Neural cell (in vitro differentiated cells): Measurements from ENCODE around the gene FA2H. TPM values are rescaled to one million over a fixed set of nuclear protein-coding genes. Genes with fewer than 3 reads are reported as not detected.

Experiments
- H2AFZ ChIP-seq: fragments of 200-600, 300-800 bp; sonication (generic), shearing (Covaris generic); 2 replicates; pipeline ENCODE4 v1.6.0; 2014; ENCODE audit warnings: low read depth, mild to moderate bottlenecking, antibody characterized with exemption, low read length, moderate library complexity
- H3F3A ChIP-seq: fragments of 200-600 bp; shearing (Covaris generic); 2 replicates; pipeline ENCODE4 v1.6.1; 2016; ENCODE audit warnings: mild to moderate bottlenecking, moderate library complexity, mixed read lengths, antibody characterized with exemption, low read length; ENCODE audit not compliant: insufficient read depth, poor library complexity, severe bottlenecking
- H3K27ac ChIP-seq: fragments of 200-600, 300-800 bp; sonication (generic), shearing (Covaris generic); 2 replicates; pipeline ENCODE4 v1.5.1; 2014; ENCODE audit warnings: mild to moderate bottlenecking, low read length, moderate library complexity
- H3K27me3 ChIP-seq: fragments of 300-800, 200-600 bp; sonication (generic), shearing (Covaris generic); 2 replicates; pipeline ENCODE4 v1.6.0; 2014; ENCODE audit warnings: mild to moderate bottlenecking, low read depth, low read length, moderate library complexity; ENCODE audit not compliant: insufficient read depth
- H3K36me3 ChIP-seq: fragments of 300-800, 200-600 bp; sonication (generic), shearing (Covaris generic); 2 replicates; pipeline ENCODE4 v1.5.1; 2014; ENCODE audit warnings: mild to moderate bottlenecking, antibody characterized with exemption, low read length, moderate library complexity; ENCODE audit not compliant: insufficient read depth
- H3K4me2 ChIP-seq: fragments of 300-800, 200-600 bp; sonication (generic), shearing (Covaris generic); 2 replicates; pipeline ENCODE4 v1.6.0; 2014; ENCODE audit warnings: mild to moderate bottlenecking, low read length
- H3K4me3 ChIP-seq: fragments of 300-800, 200-600 bp; sonication (generic), shearing (Covaris generic); 2 replicates; pipeline ENCODE4 v1.5.1; 2014; ENCODE audit warnings: mild to moderate bottlenecking, low read length, moderate library complexity
- H3K79me2 ChIP-seq: fragments of 200-600 bp; shearing (Covaris generic); replicated peaks from 2 replicates; pipeline ENCODE4 v1.6.0; 2014; ENCODE audit warnings: mild to moderate bottlenecking, low read length, moderate library complexity; ENCODE audit not compliant: insufficient read depth
- H3K9ac ChIP-seq: fragments of 300-800, 200-600 bp; sonication (generic), shearing (Covaris generic); 2 replicates; pipeline ENCODE4 v1.6.1; 2016; ENCODE audit warnings: mild to moderate bottlenecking, low read length, mixed read lengths
- H3K9me2 ChIP-seq: fragments of 200-600 bp; shearing (Covaris generic); 2 replicates; pipeline ENCODE4 v1.6.1; 2016; ENCODE audit warnings: mild to moderate bottlenecking, low read length, mixed read lengths; ENCODE audit not compliant: insufficient read depth
- H3K9me3 ChIP-seq: fragments of 200-600, 300-800 bp; sonication (generic), shearing (Covaris generic); 2 replicates; pipeline ENCODE4 v1.6.1; 2016; ENCODE audit warnings: mild to moderate bottlenecking, mixed run types, low read length, moderate library complexity, mixed read lengths
- H4K20me1 ChIP-seq: fragments of 200-600 bp; shearing (Covaris generic); 2 replicates; pipeline ENCODE4 v1.6.1; 2016; ENCODE audit warnings: mild to moderate bottlenecking, mixed run types; ENCODE audit not compliant: insufficient read depth
- CTCF ChIP-seq: fragments of 450-650 bp; IDR thresholded peaks from 2 replicates; pipeline ENCODE4 v1.5.1; 2014; ENCODE audit warnings: antibody characterized with exemption, mild to moderate bottlenecking, moderate library complexity; ENCODE audit not compliant: poor library complexity, severe bottlenecking
- EP300 ChIP-seq: fragments of 450-650 bp; conservative IDR thresholded peaks from 2 replicates; pipeline ENCODE4 v1.6.1; 2014; ENCODE audit warnings: antibody characterized with exemption, mild to moderate bottlenecking, moderate library complexity; ENCODE audit not compliant: poor library complexity, severe bottlenecking
- EZH2 ChIP-seq: fragments of 200-600, 300-800 bp; shearing (Covaris generic), sonication (generic); IDR thresholded peaks from 2 replicates; pipeline ENCODE4 v1.6.1; 2014; ENCODE audit warnings: antibody characterized with exemption, low read length, borderline replicate concordance, mild to moderate bottlenecking; ENCODE audit not compliant: insufficient read depth, poor library complexity, severe bottlenecking
- MXI1 ChIP-seq: fragments of 450-650 bp; conservative IDR thresholded peaks from 2 replicates; pipeline ENCODE4 v1.6.1; 2014; ENCODE audit warnings: antibody characterized with exemption, mild to moderate bottlenecking; ENCODE audit not compliant: poor library complexity, severe bottlenecking
- POLR2AphosphoS5 ChIP-seq: IDR thresholded peaks from 2 replicates; pipeline ENCODE4 v1.6.1; 2012
- RAD21 ChIP-seq: fragments of 450-650 bp; conservative IDR thresholded peaks from 2 replicates; pipeline ENCODE4 v1.6.1; 2014; ENCODE audit warnings: antibody characterized with exemption, mild to moderate bottlenecking, moderate library complexity
- REST ChIP-seq: IDR thresholded peaks from 2 replicates; pipeline ENCODE4 v1.6.1; 2012; ENCODE audit warnings: borderline replicate concordance
- SMC3 ChIP-seq: fragments of 450-650 bp; conservative IDR thresholded peaks from 2 replicates; pipeline ENCODE4 v1.6.1; 2014; ENCODE audit warnings: antibody characterized with exemption, mild to moderate bottlenecking, moderate library complexity; ENCODE audit not compliant: poor library complexity
- TAF1 ChIP-seq: IDR thresholded peaks from 2 replicates; pipeline ENCODE4 v1.6.1; 2012; ENCODE audit warnings: low read depth
- polyA plus RNA-seq: library from polyadenylated mRNA; depleted of rRNA; stranded (reverse); fragments of >200 nt; gene quantifications from 2 replicates; pipeline ENCODE4 v1.2.3, GENCODE V29; 2014

The FA2H gene
- polyA plus RNA-seq, 1 donor from 2014 or later, result not detected

GRCh38 chr16:74752258-74752657, 22.4 kb downstream of the FA2H start:
- Histone ChIP-seq H3K27me3 (no peaks in the 10 kb centered on the region), H3K79me2 (no peaks in the 10 kb centered on the region), H3K4me3 (no peak overlapping the region), H3K9me3 (no peaks in the 10 kb centered on the region), H3F3A (no peaks in the 10 kb centered on the region), H3K9ac (no peak overlapping the region), H3K9me2 (no peaks in the 10 kb centered on the region), H3K27ac (no peak overlapping the region), H4K20me1 (no peaks in the 10 kb centered on the region), H3K36me3 (no peaks in the 10 kb centered on the region), H3K4me2 (no peak overlapping the region), H2AFZ (no peak overlapping the region)
- TF ChIP-seq CTCF, result no peak

- Histone ChIP-seq H3K27me3 (no peaks in the 10 kb centered on the region), H3K9me2 (no peaks in the 10 kb centered on the region), H3K9me3 (no peaks in the 10 kb centered on the region), H3K4me3 (no peak overlapping the region), H3F3A (no peaks in the 10 kb centered on the region), H4K20me1 (no peaks in the 10 kb centered on the region), H3K9ac (no peak overlapping the region), H3K36me3 (no peaks in the 10 kb centered on the region), H3K27ac (no peak overlapping the region), H2AFZ (no peak overlapping the region), H3K4me2 (no peak overlapping the region), H3K79me2 (no peaks in the 10 kb centered on the region)
- TF ChIP-seq SMC3 (no peak), EP300 (no peak), REST (no peak), MXI1 (no peak), RAD21 (no peak)
Observed at GRCh38 chr16:74751658-74752057, 23.0 kb downstream of the FA2H start.

- Histone ChIP-seq H3K4me2 (no peak overlapping the region), H2AFZ (no peak overlapping the region), H3K4me3 (no peak overlapping the region), H3K9ac (no peak overlapping the region), H3F3A (no peaks in the 10 kb centered on the region), H3K27me3 (no peaks in the 10 kb centered on the region), H4K20me1 (no peaks in the 10 kb centered on the region), H3K36me3 (no peaks in the 10 kb centered on the region), H3K27ac (no peak overlapping the region), H3K9me2 (no peaks in the 10 kb centered on the region), H3K9me3 (no peaks in the 10 kb centered on the region), H3K79me2 (no peaks in the 10 kb centered on the region)
- TF ChIP-seq EP300 (no peak), TAF1 (no peak), MXI1 (no peak), POLR2AphosphoS5 (no peak), SMC3 (no peak), EZH2 (no peak), CTCF (no peak), REST (no peak), RAD21 (no peak)
Observed at GRCh38 chr16:74749291-74750055, 25.1 kb downstream of the FA2H start.
